Measurements from ENCODE around the gene TNFRSF6B.

GRCh38 chr20:63663332-63664066 lies 33.0 kb upstream of the TNFRSF6B start:
- no peak for TF ChIP-seq CTCF (IDR thresholded peaks at IDR 0.05; ENCODE audit: insufficient read depth, low read depth, low read length)
- no peak for TF ChIP-seq EZH2 (IDR thresholded peaks at IDR 0.05; ENCODE audit: insufficient read depth, low read length)

Measured in astrocyte (in vitro differentiated cells and primary cell).